Measurements from ENCODE around the gene KCNIP1. TPM values are rescaled to one million over a fixed set of nuclear protein-coding genes. Genes with fewer than 3 reads are reported as not detected.

Gene KCNIP1
- total and polyA plus RNA-seq, 2 of the 13 experiments (the other 11 are each of a cell fraction or from before 2014, with no cell fraction given) = not detected

DNA sequence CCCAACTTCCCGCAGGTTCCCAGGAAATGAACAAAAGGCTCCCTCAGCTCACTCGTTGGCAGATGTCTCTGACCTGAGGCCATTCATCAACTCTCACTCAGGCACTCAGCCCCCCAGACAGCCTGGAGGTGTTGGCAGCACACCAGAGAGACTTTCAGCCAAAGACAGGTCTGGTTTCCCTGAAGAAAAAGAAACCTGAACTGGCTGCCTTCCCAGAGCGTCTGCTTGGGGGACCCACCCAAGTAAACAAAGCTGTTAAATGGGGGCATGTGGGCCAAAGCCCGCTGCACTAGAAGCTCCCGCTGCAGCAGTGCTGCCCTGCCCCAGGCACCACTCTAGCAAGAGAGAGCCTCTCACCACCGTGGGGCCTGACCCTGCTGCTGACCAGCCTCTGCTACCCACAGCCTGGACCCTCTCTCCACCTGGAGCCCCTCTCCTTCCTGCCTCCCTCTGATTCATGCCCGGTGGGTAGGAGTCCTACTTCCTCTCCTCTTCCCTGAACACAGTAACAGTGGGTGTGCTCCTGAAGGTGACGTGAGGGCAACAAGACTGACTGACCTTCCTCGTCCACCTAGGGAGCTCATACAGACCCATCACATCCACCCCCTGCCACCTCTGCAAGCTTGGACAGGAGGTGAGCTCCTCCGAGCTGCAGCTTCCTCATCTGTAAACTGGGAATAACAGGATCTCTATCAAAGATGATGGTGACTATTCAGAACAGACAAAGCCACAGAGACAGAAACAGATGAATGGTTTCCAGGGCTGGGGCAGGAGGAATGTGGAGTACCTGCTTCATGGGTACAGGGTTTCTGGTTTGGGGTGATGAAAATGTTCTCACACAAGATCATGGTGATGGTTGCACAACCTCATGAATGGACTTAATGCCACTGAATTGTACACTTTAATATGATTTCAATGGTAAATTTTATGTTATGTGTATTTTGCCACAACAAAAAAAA, 248.7 kb downstream of the KCNIP1 start:
- WGBS (ENCODE audit: low lambda C conversion rate) = 17% methylated on average over 6 of the region's 10 CpGs
- Histone ChIP-seq H3K27ac (ENCODE audit: extremely low read length, insufficient read depth, low read length) (no peak overlapping the region), H3K9me3 (ENCODE audit: low read length) (no peaks in the 10 kb centered on the region), H3K4me3 (replicated peaks in 1 of 3; ENCODE audit: insufficient read depth in 1 of 3, low read depth in 2 of 3, low read length in 3 of 3) (no peak overlapping the region), H3K4me2 (ENCODE audit: low read depth, low read length) (no peak overlapping the region), H3K9ac (ENCODE audit: insufficient read depth, low read depth, low read length) (no peak overlapping the region), H4K20me1 (ENCODE audit: insufficient read depth, low read length) (no peaks in the 10 kb centered on the region), H2AFZ (ENCODE audit: low read length) (no peak overlapping the region), H3K36me3 (replicated peaks in 1 of 2; ENCODE audit: control insufficient read depth in 1 of 2, insufficient read depth in 2 of 2, low read length in 2 of 2) (no peaks in the 10 kb centered on the region), H3K27me3 (ENCODE audit: control insufficient read depth in 1 of 2, insufficient read depth in 2 of 2, low read length in 2 of 2) (peaks cover 0 to 13% of the 10 kb centered on the region in 2 experiments; a peak in 3 of 5 replicates), H3K79me2 (ENCODE audit: insufficient read depth, low read length) (no peaks in the 10 kb centered on the region), H3K4me1 (ENCODE audit: insufficient read depth, low read length) (peaks cover 9% of the 10 kb centered on the region)
- DNase-seq (ENCODE audit: low spot score) (no peak), ATAC-seq (no peak), FAIRE-seq (no peak)
- no TSS peak for BruUV-seq (replicated peaks)
- in situ Hi-C loops (cut with HindIII; ENCODE audit: extremely low pct_ligation_motif_present, low pct_unique_long_range_greater_than_20kb) (no loop called here), intact Hi-C loops (cut with micrococcal nuclease; ENCODE audit: unreplicated experiment) (no loop called here)
- ChIA-PET CTCF (ENCODE audit: low intra/inter-chr PET ratio, low total read pairs) (no interaction called here), POLR2A (no interaction called here)
- no peak for TF ChIP-seq SIN3A (IDR thresholded peaks at IDR 0.05; ENCODE audit: borderline replicate concordance, low read depth, low read length)
- no peak for TF ChIP-seq ZNF12 (CRISPR knock-in tag; IDR thresholded peaks at IDR 0.05)
- TF ChIP-seq MEF2D (CRISPR knock-in tag; IDR thresholded peaks at IDR 0.05) = no peak
- no peak for TF ChIP-seq ZNF260 (CRISPR knock-in tag; IDR thresholded peaks at IDR 0.05; ENCODE audit: borderline replicate concordance, low read depth)
- TF ChIP-seq, protein P1, sequence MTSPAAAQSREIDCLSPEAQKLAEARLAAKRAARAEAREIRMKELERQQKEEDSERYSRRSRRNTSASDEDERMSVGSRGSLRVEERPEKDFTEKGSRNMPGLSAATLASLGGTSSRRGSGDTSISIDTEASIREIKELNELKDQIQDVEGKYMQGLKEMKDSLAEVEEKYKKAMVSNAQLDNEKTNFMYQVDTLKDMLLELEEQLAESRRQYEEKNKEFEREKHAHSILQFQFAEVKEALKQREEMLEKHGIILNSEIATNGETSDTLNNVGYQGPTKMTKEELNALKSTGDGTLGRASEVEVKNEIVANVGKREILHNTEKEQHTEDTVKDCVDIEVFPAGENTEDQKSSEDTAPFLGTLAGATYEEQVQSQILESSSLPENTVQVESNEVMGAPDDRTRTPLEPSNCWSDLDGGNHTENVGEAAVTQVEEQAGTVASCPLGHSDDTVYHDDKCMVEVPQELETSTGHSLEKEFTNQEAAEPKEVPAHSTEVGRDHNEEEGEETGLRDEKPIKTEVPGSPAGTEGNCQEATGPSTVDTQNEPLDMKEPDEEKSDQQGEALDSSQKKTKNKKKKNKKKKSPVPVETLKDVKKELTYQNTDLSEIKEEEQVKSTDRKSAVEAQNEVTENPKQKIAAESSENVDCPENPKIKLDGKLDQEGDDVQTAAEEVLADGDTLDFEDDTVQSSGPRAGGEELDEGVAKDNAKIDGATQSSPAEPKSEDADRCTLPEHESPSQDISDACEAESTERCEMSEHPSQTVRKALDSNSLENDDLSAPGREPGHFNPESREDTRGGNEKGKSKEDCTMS (CRISPR knock-in tag; conservative IDR thresholded peaks at IDR 0.05) = no peak
- TF ChIP-seq MEIS1 (CRISPR knock-in tag; IDR thresholded peaks at IDR 0.05; ENCODE audit: borderline replicate concordance) = no peak
- no peak for TF ChIP-seq ZSCAN22 (CRISPR knock-in tag; IDR thresholded peaks at IDR 0.05)
- TF ChIP-seq, protein P2, sequence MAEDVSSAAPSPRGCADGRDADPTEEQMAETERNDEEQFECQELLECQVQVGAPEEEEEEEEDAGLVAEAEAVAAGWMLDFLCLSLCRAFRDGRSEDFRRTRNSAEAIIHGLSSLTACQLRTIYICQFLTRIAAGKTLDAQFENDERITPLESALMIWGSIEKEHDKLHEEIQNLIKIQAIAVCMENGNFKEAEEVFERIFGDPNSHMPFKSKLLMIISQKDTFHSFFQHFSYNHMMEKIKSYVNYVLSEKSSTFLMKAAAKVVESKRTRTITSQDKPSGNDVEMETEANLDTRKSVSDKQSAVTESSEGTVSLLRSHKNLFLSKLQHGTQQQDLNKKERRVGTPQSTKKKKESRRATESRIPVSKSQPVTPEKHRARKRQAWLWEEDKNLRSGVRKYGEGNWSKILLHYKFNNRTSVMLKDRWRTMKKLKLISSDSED (CRISPR knock-in tag; IDR thresholded peaks at IDR 0.05) = no peak
- TF ChIP-seq ZNF44 (CRISPR knock-in tag; IDR thresholded peaks at IDR 0.05) = no peak
- TF ChIP-seq ZNF350 (CRISPR knock-in tag; IDR thresholded peaks at IDR 0.05; ENCODE audit: borderline replicate concordance, low read depth) = no peak
- no peak for TF ChIP-seq SNAI1 (CRISPR knock-in tag; IDR thresholded peaks at IDR 0.05; ENCODE audit: borderline replicate concordance)

Measured in HepG2 (cell line).